ENCODE results near the gene KLHL11. TPM values are rescaled to one million over a fixed set of nuclear protein-coding genes. Genes with fewer than 3 reads are reported as not detected.

The KLHL11 gene
- total RNA-seq, 1 donor from 2014 or later: 15.2 TPM

- intact Hi-C loops (cut with DNase I): no loop called here
- TF ChIP-seq POLR2AphosphoS5 (IDR thresholded peaks at IDR 0.05; ENCODE audit: insufficient read depth in 1 of 2, low read depth in 1 of 2) (no peak), CTCF (IDR thresholded peaks at IDR 0.05) (no peak), POLR2A (IDR thresholded peaks at IDR 0.05) (no peak)
- no peaks in the 10 kb centered on the region for H3K27me3 ChIP-seq
Observed at GRCh38 chr17:41912925-41913324, 47.7 kb upstream of the KLHL11 start.

GRCh38 chr17:41910701-41911391 is 45.6 kb upstream of the KLHL11 start:
- no peak for TF ChIP-seq CTCF (IDR thresholded peaks at IDR 0.05)
- peak in 1 of 2 donors; percentile 21 for TF ChIP-seq POLR2AphosphoS5 (IDR thresholded peaks at IDR 0.05; ENCODE audit: insufficient read depth in 1 of 2, low read depth in 1 of 2)
- TF ChIP-seq POLR2A (IDR thresholded peaks at IDR 0.05): no peak
- no peak for DNase-seq (ENCODE audit: extremely low spot score in 2 of 2)
- no peak overlapping the region for H3K27ac ChIP-seq
- no peaks in the 10 kb centered on the region for H3K9me3 ChIP-seq
- H3K27me3 ChIP-seq: no peaks in the 10 kb centered on the region
- no peak overlapping the region for H3K4me3 ChIP-seq
- intact Hi-C loops (cut with DNase I): no loop called here
- H3K36me3 ChIP-seq: peaks cover 0 to 48% of the 10 kb centered on the region in 2 donors
- H3K4me1 ChIP-seq: peaks cover 17% of the 10 kb centered on the region

More at GRCh38 chr17:41912925-41913324, 47.7 kb upstream of the KLHL11 start:
- no peak for DNase-seq (ENCODE audit: extremely low spot score in 2 of 2)
- H3K36me3 ChIP-seq: peaks cover 0 to 41% of the 10 kb centered on the region in 2 donors
- no peak overlapping the region for H3K27ac ChIP-seq
- H3K4me3 ChIP-seq: no peak overlapping the region
- peaks cover 25% of the 10 kb centered on the region for H3K4me1 ChIP-seq
- H3K9me3 ChIP-seq: no peaks in the 10 kb centered on the region

GRCh38 chr17:41909088-41909487 is 43.9 kb upstream of the KLHL11 start:
- Histone ChIP-seq H3K27ac (no peak overlapping the region), H3K27me3 (no peaks in the 10 kb centered on the region), H3K9me3 (no peaks in the 10 kb centered on the region), H3K4me1 (peaks cover 11% of the 10 kb centered on the region), H3K4me3 (no peak overlapping the region), H3K36me3 (peaks cover 0 to 61% of the 10 kb centered on the region in 2 donors)
- TF ChIP-seq CTCF (IDR thresholded peaks at IDR 0.05) (no peak), POLR2AphosphoS5 (IDR thresholded peaks at IDR 0.05; ENCODE audit: insufficient read depth in 1 of 2, low read depth in 1 of 2) (no peak), POLR2A (IDR thresholded peaks at IDR 0.05) (no peak)
- DNase-seq (ENCODE audit: extremely low spot score in 2 of 2): no peak
- intact Hi-C loops (cut with DNase I): no loop called here

GRCh38 chr17:41907633-41908539 is 42.7 kb upstream of the KLHL11 start:
- Histone ChIP-seq H3K27me3 (no peaks in the 10 kb centered on the region), H3K36me3 (peaks cover 0 to 67% of the 10 kb centered on the region in 2 donors), H3K9me3 (no peaks in the 10 kb centered on the region), H3K4me1 (peaks cover 9% of the 10 kb centered on the region), H3K4me3 (no peak overlapping the region), H3K27ac (peak overlapping the region; percentile 42)
- no peak for DNase-seq (ENCODE audit: extremely low spot score in 2 of 2)
- intact Hi-C loops (cut with DNase I): no loop called here
- TF ChIP-seq POLR2A (IDR thresholded peaks at IDR 0.05): no peak
- no peak for TF ChIP-seq POLR2AphosphoS5 (IDR thresholded peaks at IDR 0.05; ENCODE audit: insufficient read depth in 1 of 2, low read depth in 1 of 2)
- no peak for TF ChIP-seq CTCF (IDR thresholded peaks at IDR 0.05)
